A204.1 (cell line): ENCODE data around the gene CXorf65.

Experiments used
- FAIRE-seq: peaks from 2 replicates; lab custom pipeline; 2012; peaks lifted over from hg19 to GRCh38; lab: Jason Lieb, UNC

CXorf65 gene

GRCh38 chrX:71106427-71106826 lies at the start of gene CXorf65:
TSS of gene CXorf65 (minus strand) at chrX:71106740. CDS start at chrX:71106556, 184 bp downstream.
- no peak for FAIRE-seq

- FAIRE-seq, result no peak
Measured at GRCh38 chrX:71154641-71155040, 48.1 kb upstream of the CXorf65 start.

GRCh38 chrX:71154196-71154595 lies 47.7 kb upstream of the CXorf65 start:
- no peak for FAIRE-seq

- no peak for FAIRE-seq
Measured at GRCh38 chrX:71151366-71151765, 44.8 kb upstream of the CXorf65 start.

GRCh38 chrX:71148278-71148663 lies 41.7 kb upstream of the CXorf65 start:
- FAIRE-seq, result no peak

- FAIRE-seq, result no peak
Measured at GRCh38 chrX:71147496-71148277, 41.1 kb upstream of the CXorf65 start.

GRCh38 chrX:71144651-71145050 lies 38.1 kb upstream of the CXorf65 start, which contains the start of gene NLGN3:
TSS of gene NLGN3 (plus strand) at chrX:71144841. CDS start at chrX:71147750, 2,909 bp downstream.
- FAIRE-seq, result no peak

- no peak for FAIRE-seq
Measured at GRCh38 chrX:71143508-71143907, 37.0 kb upstream of the CXorf65 start.

- no peak for FAIRE-seq
Measured at GRCh38 chrX:71140440-71140839, 33.9 kb upstream of the CXorf65 start.

- FAIRE-seq, result no peak
Measured at GRCh38 chrX:71131510-71131909, 25.0 kb upstream of the CXorf65 start.

- no peak for FAIRE-seq
Measured at GRCh38 chrX:71128915-71129765, 22.6 kb upstream of the CXorf65 start.

GRCh38 chrX:71128166-71128833 lies 21.8 kb upstream of the CXorf65 start:
- no peak for FAIRE-seq

GRCh38 chrX:71118985-71119535 lies 12.5 kb upstream of the CXorf65 start:
- no peak for FAIRE-seq

- FAIRE-seq, result no peak
Measured at GRCh38 chrX:71118032-71118984, 11.8 kb upstream of the CXorf65 start, which contains the start of gene MED12. TSS of gene MED12 (plus strand) at chrX:71118596. CDS start at chrX:71118755, 159 bp downstream.

- no peak for FAIRE-seq
Measured at GRCh38 chrX:71117358-71117757, 10.8 kb upstream of the CXorf65 start.

GRCh38 chrX:71111921-71112431 lies 5.4 kb upstream of the CXorf65 start:
- no peak for FAIRE-seq

GRCh38 chrX:71111141-71111843 lies 4.8 kb upstream of the CXorf65 start, which contains the start of gene IL2RG:
TSS of gene IL2RG (minus strand) at chrX:71111577. CDS start at chrX:71111539, 38 bp downstream.
- no peak for FAIRE-seq

GRCh38 chrX:71109051-71109450 lies 2.5 kb upstream of the CXorf65 start:
- FAIRE-seq, result no peak

GRCh38 chrX:71107762-71108360 lies 1.3 kb upstream of the CXorf65 start:
- no peak for FAIRE-seq

- FAIRE-seq, result no peak
Measured at GRCh38 chrX:71107245-71107644, 705 bp upstream of the CXorf65 start.
